SK-N-MC (cell line): ENCODE data around the gene SOX8.

Experiments
- DNase-seq: peaks from one replicate; pipeline ENCODE4 v3.0.0-alpha.2; 2011; ENCODE audit warnings: low read depth, low spot score
- H3K27ac ChIP-seq: fragments of 200-600 bp; sonication (generic); 2 replicates; pipeline ENCODE4 v1.5.1; 2016; ENCODE audit warnings: mixed run types
- H3K36me3 ChIP-seq: fragments of 200-600 bp; sonication (generic); 2 replicates; pipeline ENCODE4 v1.6.1; 2017; ENCODE audit warnings: antibody characterized with exemption, low read length, mixed read lengths; ENCODE audit not compliant: insufficient read depth
- H3K4me3 ChIP-seq: fragments of 200-600 bp; sonication (generic); 2 replicates; pipeline ENCODE4 v1.5.1; 2016
- H3K9ac ChIP-seq: fragments of 200-600 bp; sonication (generic); 2 replicates; pipeline ENCODE4 v1.8.0; 2017; ENCODE audit warnings: mixed run types, mixed read lengths; ENCODE audit not compliant: insufficient read length
- H3K9me3 ChIP-seq: fragments of 200-600 bp; sonication (generic); 2 replicates; pipeline ENCODE4 v1.6.1; 2017; ENCODE audit warnings: low read depth, mild to moderate bottlenecking, antibody characterized with exemption, low read length, moderate library complexity, mixed read lengths
- EZH2 ChIP-seq: fragments of 200-600 bp; sonication (generic); IDR thresholded peaks from one replicate; pipeline ENCODE4 v1.6.1; 2017; ENCODE audit warnings: antibody characterized with exemption
- FOXP2 ChIP-seq: optimal IDR thresholded peaks from 2 replicates; pipeline ENCODE3; 2011; ENCODE audit warnings: mild to moderate bottlenecking, moderate library complexity; ENCODE audit not compliant: insufficient read depth; ENCODE audit errors: extremely low read length, control extremely low read depth
- POLR2AphosphoS5 ChIP-seq: IDR thresholded peaks from 2 replicates; pipeline ENCODE4 v1.6.1; 2012; ENCODE audit warnings: mild to moderate bottlenecking, low read depth, low read length, borderline replicate concordance

Gene SOX8

GRCh38 chr16:981695-982144, at the start of gene SOX8:
TSS of gene SOX8 (plus strand) at chr16:981770. CDS start at chr16:981923, 153 bp downstream.
- Histone ChIP-seq H3K9me3 (no peaks in the 10 kb centered on the region), H3K36me3 (no peaks in the 10 kb centered on the region), H3K4me3 (peak within 1 kb of the TSS; percentile 77), H3K9ac (peak within 1 kb of the TSS; percentile 57), H3K27ac (no peak within 1 kb of the TSS)
- DNase-seq, result no peak
- TF ChIP-seq POLR2AphosphoS5 (no peak), EZH2 (no peak), FOXP2 (no peak)

- Histone ChIP-seq H3K9ac (no peak overlapping the region), H3K27ac (no peak overlapping the region), H3K36me3 (no peaks in the 10 kb centered on the region; the same call in 1 of the 2 replicates), H3K4me3 (no peak overlapping the region), H3K9me3 (no peaks in the 10 kb centered on the region)
- DNase-seq, result no peak
- no peak for TF ChIP-seq EZH2
- no peak for TF ChIP-seq FOXP2
- no peak for TF ChIP-seq POLR2AphosphoS5
Measured at GRCh38 chr16:932831-933330, 48.7 kb upstream of the SOX8 start.

GRCh38 chr16:933581-933980, 48.0 kb upstream of the SOX8 start:
- Histone ChIP-seq H3K27ac (no peak overlapping the region), H3K9ac (no peak overlapping the region), H3K36me3 (no peaks in the 10 kb centered on the region; the same call in 1 of the 2 replicates), H3K4me3 (no peak overlapping the region), H3K9me3 (no peaks in the 10 kb centered on the region)
- TF ChIP-seq FOXP2 (no peak), EZH2 (no peak), POLR2AphosphoS5 (no peak)
- DNase-seq, result no peak

- Histone ChIP-seq H3K9ac (no peak overlapping the region), H3K36me3 (no peaks in the 10 kb centered on the region; the same call in 1 of the 2 replicates), H3K9me3 (no peaks in the 10 kb centered on the region), H3K27ac (no peak overlapping the region), H3K4me3 (no peak overlapping the region)
- TF ChIP-seq EZH2 (no peak), FOXP2 (no peak), POLR2AphosphoS5 (no peak)
- DNase-seq, result no peak
Measured at GRCh38 chr16:934178-934577, 47.4 kb upstream of the SOX8 start.

- DNase-seq, result no peak
- no peak overlapping the region for H3K9ac ChIP-seq
- TF ChIP-seq FOXP2, result no peak
- TF ChIP-seq POLR2AphosphoS5, result no peak
- TF ChIP-seq EZH2, result no peak
- H3K9me3 ChIP-seq, result no peaks in the 10 kb centered on the region
- H3K4me3 ChIP-seq, result no peak overlapping the region
- H3K36me3 ChIP-seq, result no peaks in the 10 kb centered on the region; the same call in 1 of the 2 replicates
- H3K27ac ChIP-seq, result no peak overlapping the region
Measured at GRCh38 chr16:935684-936083, 45.9 kb upstream of the SOX8 start.

GRCh38 chr16:937311-937710, 44.3 kb upstream of the SOX8 start:
- H3K9me3 ChIP-seq, result no peaks in the 10 kb centered on the region
- H3K9ac ChIP-seq, result no peak overlapping the region
- H3K27ac ChIP-seq, result no peak overlapping the region
- no peak for DNase-seq
- H3K36me3 ChIP-seq, result peaks cover 5% of the 10 kb centered on the region; the same call in 1 of the 2 replicates
- no peak overlapping the region for H3K4me3 ChIP-seq
- no peak for TF ChIP-seq POLR2AphosphoS5
- TF ChIP-seq FOXP2, result no peak
- no peak for TF ChIP-seq EZH2

GRCh38 chr16:937723-938122, 43.8 kb upstream of the SOX8 start:
- no peak for TF ChIP-seq EZH2
- TF ChIP-seq POLR2AphosphoS5, result no peak
- TF ChIP-seq FOXP2, result no peak

GRCh38 chr16:938136-938535, 43.4 kb upstream of the SOX8 start:
- no peak for DNase-seq
- no peak overlapping the region for H3K4me3 ChIP-seq
- no peaks in the 10 kb centered on the region for H3K9me3 ChIP-seq
- no peak for TF ChIP-seq FOXP2
- TF ChIP-seq EZH2, result no peak
- peaks cover 5% of the 10 kb centered on the region; the same call in 1 of the 2 replicates for H3K36me3 ChIP-seq
- no peak overlapping the region for H3K27ac ChIP-seq
- H3K9ac ChIP-seq, result no peak overlapping the region

More at GRCh38 chr16:937723-938122, 43.8 kb upstream of the SOX8 start:
- Histone ChIP-seq H3K4me3 (no peak overlapping the region), H3K27ac (no peak overlapping the region), H3K9ac (no peak overlapping the region), H3K9me3 (no peaks in the 10 kb centered on the region), H3K36me3 (peaks cover 5% of the 10 kb centered on the region; the same call in 1 of the 2 replicates)
- DNase-seq, result no peak

- H3K9me3 ChIP-seq, result no peaks in the 10 kb centered on the region
- no peak overlapping the region for H3K9ac ChIP-seq
- H3K27ac ChIP-seq, result no peak overlapping the region
- DNase-seq, result no peak
- no peak for TF ChIP-seq EZH2
- TF ChIP-seq POLR2AphosphoS5, result no peak
- TF ChIP-seq FOXP2, result no peak
- H3K36me3 ChIP-seq, result peaks cover 5% of the 10 kb centered on the region; the same call in 1 of the 2 replicates
- no peak overlapping the region for H3K4me3 ChIP-seq
Measured at GRCh38 chr16:938752-939151, 42.8 kb upstream of the SOX8 start.
